Neuronal stem cell (in vitro differentiated cells): Measurements from ENCODE around the gene LRRC75A.

ENCODE experiments used
- DNase-seq: peaks from one replicate; pipeline ENCODE4 v3.0.0-alpha.2; 2013; ENCODE audit warnings: low spot score
- H2AFZ ChIP-seq: one replicate; pipeline ENCODE4 v1.6.1; 2013; ENCODE audit warnings: mild to moderate bottlenecking, low read length, inconsistent platforms
- H2AK5ac ChIP-seq: 2 replicates; pipeline ENCODE4 v1.6.1; 2013; ENCODE audit warnings: low read depth, mild to moderate bottlenecking, inconsistent platforms, low read length, moderate library complexity, mixed read lengths
- H2BK120ac ChIP-seq: 2 replicates; pipeline ENCODE4 v1.6.1; 2013; ENCODE audit warnings: low read depth, mild to moderate bottlenecking, inconsistent platforms, low read length, moderate library complexity, mixed read lengths
- H2BK12ac ChIP-seq: one replicate; pipeline ENCODE4 v1.6.1; 2013; ENCODE audit warnings: low read length, inconsistent platforms
- H2BK15ac ChIP-seq: 2 replicates; pipeline ENCODE4 v1.6.1; 2013; ENCODE audit warnings: mild to moderate bottlenecking, low read length, inconsistent platforms, mixed read lengths
- H2BK5ac ChIP-seq: one replicate; pipeline ENCODE4 v1.6.1; 2013; ENCODE audit warnings: inconsistent platforms, mild to moderate bottlenecking, low read length, moderate library complexity
- H3K14ac ChIP-seq: one replicate; pipeline ENCODE4 v1.6.1; 2013; ENCODE audit warnings: low read length, inconsistent platforms
- H3K18ac ChIP-seq: 2 replicates; pipeline ENCODE4 v1.6.1; 2013; ENCODE audit warnings: low read length, inconsistent platforms
- H3K23ac ChIP-seq: 2 replicates; pipeline ENCODE4 v1.6.1; 2013; ENCODE audit warnings: low read depth, mild to moderate bottlenecking, mixed read lengths, low read length, inconsistent platforms; ENCODE audit not compliant: poor library complexity
- H3K27ac ChIP-seq: replicated peaks from 3 replicates; pipeline ENCODE4 v1.5.1; 2013; ENCODE audit warnings: low read length, inconsistent platforms
- H3K27me3 ChIP-seq, 3 experiments: 2 replicates each; pipeline ENCODE4 v1.6.1; 2013; ENCODE audit warnings: low read length in 3 of 3, mild to moderate bottlenecking in 2 of 3, inconsistent platforms in 1 of 3, low read depth in 1 of 3, mixed read lengths in 1 of 3, moderate library complexity in 1 of 3; ENCODE audit not compliant: control insufficient read depth in 3 of 3, insufficient read depth in 3 of 3
- H3K36me3 ChIP-seq, 2 donors: replicated peaks in 1 of 2; 2 replicates each; pipeline ENCODE4 v1.6.1; 2013; ENCODE audit warnings: low read length in 2 of 2; ENCODE audit not compliant: control insufficient read depth in 2 of 2, insufficient read depth in 2 of 2
- H3K4ac ChIP-seq: 2 replicates; pipeline ENCODE4 v1.6.1; 2013; ENCODE audit warnings: inconsistent platforms, mild to moderate bottlenecking, low read length, moderate library complexity
- H3K4me1 ChIP-seq, 2 donors: 1 replicate in 1 of 2; 2 replicates in 1 of 2; pipeline ENCODE4 v1.6.1; 2013; ENCODE audit warnings: low read length in 2 of 2, low read depth in 1 of 2; ENCODE audit not compliant: control insufficient read depth in 2 of 2, insufficient read depth in 1 of 2
- H3K4me2 ChIP-seq: one replicate; pipeline ENCODE4 v1.6.1; 2013; ENCODE audit warnings: mild to moderate bottlenecking, low read length, inconsistent platforms; ENCODE audit not compliant: insufficient read depth, poor library complexity, severe bottlenecking
- H3K4me3 ChIP-seq, 2 donors: 2 replicates each; pipeline ENCODE4 v1.5.1; 2013; ENCODE audit warnings: low read length in 2 of 2, mild to moderate bottlenecking in 2 of 2, inconsistent platforms in 1 of 2, moderate library complexity in 1 of 2
- H3K79me1 ChIP-seq: one replicate; pipeline ENCODE4 v1.6.1; 2013; ENCODE audit warnings: low read depth, mild to moderate bottlenecking, inconsistent platforms, low read length, moderate library complexity
- H3K9ac ChIP-seq: one replicate; pipeline ENCODE4 v1.6.1; 2013; ENCODE audit warnings: mild to moderate bottlenecking, low read depth, low read length, inconsistent platforms; ENCODE audit not compliant: poor library complexity
- H3K9me3 ChIP-seq, 2 donors: replicated peaks in 1 of 2; 2 replicates each; pipeline versions ENCODE3 to v1.6.1; 2013; ENCODE audit warnings: low read length in 2 of 2, mild to moderate bottlenecking in 2 of 2, inconsistent platforms in 1 of 2, low read depth in 1 of 2, mixed read lengths in 1 of 2, moderate library complexity in 1 of 2; ENCODE audit not compliant: control insufficient read depth in 2 of 2, insufficient read depth in 1 of 2
- H4K8ac ChIP-seq: one replicate; pipeline ENCODE4 v1.6.1; 2013; ENCODE audit warnings: low read depth, mild to moderate bottlenecking, inconsistent platforms, low read length, moderate library complexity
- H4K91ac ChIP-seq: one replicate; pipeline ENCODE4 v1.6.1; 2013; ENCODE audit warnings: low read length, low read depth, mild to moderate bottlenecking, inconsistent platforms; ENCODE audit not compliant: poor library complexity
- WGBS, 2 donors: extraction: QIAGEN DNeasy Blood & Tissue Kit; methylation state at CpG; one replicate each; pipeline ENCODE4 v1.1.7; 2013; ENCODE audit warnings: missing lambda C conversion rate in 2 of 2, mixed read lengths in 1 of 2; ENCODE audit not compliant: insufficient read length in 2 of 2, insufficient replicate concordance in 1 of 2; ENCODE audit errors: extremely low coverage in 2 of 2; 5-methylcytosine and 5-hydroxymethylcytosine counted together

Gene LRRC75A

DNA sequence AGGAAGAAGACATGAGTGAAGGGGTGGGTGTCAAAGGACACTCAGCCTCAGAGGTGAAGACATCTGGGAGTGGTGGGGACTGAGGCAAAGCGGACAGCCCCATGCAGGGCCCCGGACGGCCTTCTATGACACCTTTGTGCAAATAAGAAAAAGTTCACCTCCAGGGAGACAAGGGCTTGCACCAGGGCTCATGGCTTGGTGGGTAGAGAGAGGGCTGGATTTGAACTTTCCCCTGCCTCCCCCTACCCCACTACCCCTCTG, 30.5 kb downstream of the LRRC75A start:
- H3K23ac ChIP-seq = no peak overlapping the region

DNA sequence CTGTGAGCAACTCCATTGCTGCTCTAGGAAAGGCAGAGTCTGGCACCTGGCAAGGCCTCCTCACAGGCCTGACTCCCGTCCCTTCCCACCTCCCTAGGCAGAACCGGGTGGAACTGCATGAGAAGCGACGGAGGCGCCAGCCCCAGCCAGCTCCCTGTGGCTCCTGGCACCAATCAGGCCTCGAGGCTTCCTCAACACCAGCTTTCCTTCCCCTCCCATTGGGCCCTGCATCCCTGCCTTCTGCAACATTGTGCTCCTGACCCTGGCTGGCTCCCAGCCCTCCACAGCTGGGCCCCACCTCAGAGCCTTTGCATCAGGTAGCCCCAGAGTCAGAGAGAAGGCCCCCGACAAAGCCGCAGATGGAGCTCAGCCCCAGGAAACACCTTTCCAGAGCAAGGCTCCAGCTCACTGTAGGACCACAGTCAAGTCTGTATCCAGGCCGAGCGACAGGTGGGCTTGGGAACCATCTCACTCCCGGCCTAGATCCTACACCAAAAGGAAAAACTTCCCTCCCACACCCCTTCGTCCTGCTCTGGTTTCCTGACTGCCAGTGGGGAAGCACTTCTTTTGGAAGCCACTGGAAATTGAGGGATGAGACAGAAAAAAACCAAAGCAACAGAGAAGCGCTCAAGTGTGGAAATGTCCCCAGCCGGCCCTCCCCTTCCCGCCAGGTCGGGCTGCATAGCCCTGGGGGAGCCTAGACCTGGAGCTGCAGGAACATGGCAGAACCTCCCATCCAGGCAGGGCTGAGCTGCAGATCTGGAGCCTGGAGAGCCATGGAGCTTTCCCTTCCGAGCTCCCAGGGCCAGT, 31.0 kb downstream of the LRRC75A start:
- no CpG with 5 or more reads among the region's 17 CpGs for WGBS, 2 donors
- Histone ChIP-seq H3K4me2 (no peak overlapping the region), H3K27me3 (no peaks in the 10 kb centered on the region), H3K79me1 (peaks cover 2% of the 10 kb centered on the region), H3K9me3 (peaks cover 0 to 2% of the 10 kb centered on the region in 2 donors), H3K14ac (no peak overlapping the region), H2BK120ac (no peak overlapping the region), H3K4me3 (no peak overlapping the region), H2BK5ac (no peak overlapping the region), H2BK12ac (no peak overlapping the region), H4K8ac (no peak overlapping the region), H2BK15ac (no peak overlapping the region), H4K91ac (no peak overlapping the region), H3K23ac (no peak overlapping the region), H3K27ac (no peak overlapping the region), H3K4ac (no peak overlapping the region), H2AK5ac (no peak overlapping the region), H3K9ac (no peak overlapping the region), H2AFZ (no peak overlapping the region), H3K4me1 (peaks cover 0 to 14% of the 10 kb centered on the region in 2 donors), H3K36me3 (peaks cover 14 to 24% of the 10 kb centered on the region in 2 donors), H3K18ac (no peak overlapping the region)
- no peak for DNase-seq

More for the DNA sequence above, 30.5 kb downstream of the LRRC75A start:
- Histone ChIP-seq H3K4ac (no peak overlapping the region), H3K36me3 (peaks cover 14 to 24% of the 10 kb centered on the region in 2 donors), H4K91ac (no peak overlapping the region), H3K4me3 (no peak overlapping the region), H3K79me1 (peaks cover 2% of the 10 kb centered on the region), H3K9me3 (peaks cover 0 to 2% of the 10 kb centered on the region in 2 donors), H3K27me3 (no peaks in the 10 kb centered on the region), H2BK120ac (no peak overlapping the region), H2BK15ac (no peak overlapping the region), H2AK5ac (no peak overlapping the region), H2BK12ac (no peak overlapping the region), H2BK5ac (no peak overlapping the region), H2AFZ (no peak overlapping the region), H3K27ac (no peak overlapping the region), H3K9ac (no peak overlapping the region), H3K14ac (no peak overlapping the region), H3K4me1 (peaks cover 0 to 14% of the 10 kb centered on the region in 2 donors), H3K18ac (no peak overlapping the region), H4K8ac (no peak overlapping the region), H3K4me2 (no peak overlapping the region)
- WGBS, 2 donors = no CpG with 5 or more reads among the region's 3 CpGs
- DNase-seq = no peak

DNA sequence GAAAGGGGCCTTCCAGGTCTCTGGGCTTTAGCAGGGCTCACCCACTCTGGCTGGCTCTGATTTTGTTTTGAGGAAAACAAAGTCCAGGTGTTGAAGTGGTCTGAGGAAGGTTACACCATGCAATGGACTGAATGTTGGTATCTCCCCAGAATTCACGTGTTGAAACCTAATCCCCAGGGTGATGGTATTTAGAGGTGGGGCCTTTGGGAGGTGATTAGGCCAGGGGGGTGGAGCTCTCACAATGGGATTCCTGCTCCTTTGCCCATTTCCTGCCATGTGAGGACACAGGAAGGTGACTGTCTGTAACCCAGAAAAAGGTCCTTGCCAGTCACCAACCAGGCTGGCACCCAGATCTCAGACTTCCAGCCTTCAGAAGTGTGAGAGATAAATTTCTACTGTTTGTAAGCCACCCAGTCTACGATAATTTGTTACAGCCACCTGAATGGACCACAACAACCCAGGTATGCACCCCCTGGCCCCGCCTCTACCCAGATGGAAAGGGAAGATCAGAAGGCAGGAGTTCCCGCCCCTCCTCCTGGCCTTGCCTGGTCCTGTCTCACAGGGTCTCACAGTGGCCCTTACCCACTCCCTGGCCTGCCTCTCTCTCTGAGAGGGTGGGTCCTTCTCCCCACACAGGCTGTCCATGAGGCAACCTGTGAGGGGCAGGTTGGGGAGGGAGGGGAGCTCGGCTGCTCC, 32.0 kb downstream of the LRRC75A start:
- no peak overlapping the region for H2BK12ac ChIP-seq
- H3K36me3 ChIP-seq = peaks cover 14 to 24% of the 10 kb centered on the region in 2 donors
- H3K79me1 ChIP-seq = peaks cover 2% of the 10 kb centered on the region
- H3K27me3 ChIP-seq = no peaks in the 10 kb centered on the region
- H2BK5ac ChIP-seq = no peak overlapping the region
- H3K4me2 ChIP-seq = no peak overlapping the region
- DNase-seq = no peak
- peak overlapping the region; percentile 9 for H3K9ac ChIP-seq
- no peak overlapping the region for H3K4ac ChIP-seq
- no peak overlapping the region for H3K4me3 ChIP-seq
- no peak overlapping the region for H2AK5ac ChIP-seq
- no peak overlapping the region for H2AFZ ChIP-seq
- H3K9me3 ChIP-seq = peaks cover 0 to 2% of the 10 kb centered on the region in 2 donors
- H3K27ac ChIP-seq = no peak overlapping the region
- H3K4me1 ChIP-seq = peaks cover 0 to 12% of the 10 kb centered on the region in 2 donors
- no peak overlapping the region for H2BK15ac ChIP-seq
- no CpG with 5 or more reads among the region's 5 CpGs for WGBS, 2 donors
- H3K14ac ChIP-seq = no peak overlapping the region
- no peak overlapping the region for H2BK120ac ChIP-seq
- peak overlapping the region; percentile 52 for H4K8ac ChIP-seq
- no peak overlapping the region for H4K91ac ChIP-seq
- peak overlapping the region; percentile 20 for H3K18ac ChIP-seq
- H3K23ac ChIP-seq = no peak overlapping the region

DNA sequence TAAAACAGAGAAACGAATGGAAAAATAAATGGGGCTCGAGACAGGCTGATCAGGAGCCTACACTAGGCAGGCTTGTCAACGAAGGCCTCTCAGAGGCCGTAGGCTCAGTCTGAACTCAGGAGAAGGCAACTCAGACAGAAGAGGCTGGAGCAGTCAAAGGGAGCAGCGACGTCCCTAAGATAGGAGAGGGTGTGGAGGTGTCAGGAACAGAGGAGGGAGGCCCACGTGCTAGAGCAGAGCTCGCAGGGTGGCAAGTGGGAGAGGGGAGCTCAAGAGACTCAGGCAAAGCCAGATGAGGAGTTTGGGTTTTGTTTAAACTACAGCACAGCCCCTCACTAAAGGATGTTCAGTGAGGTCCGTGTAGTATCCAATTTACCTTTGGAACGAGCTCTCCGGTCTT, 32.7 kb downstream of the LRRC75A start:
- Histone ChIP-seq H2AFZ (no peak overlapping the region), H3K9me3 (peaks cover 0 to 2% of the 10 kb centered on the region in 2 donors), H3K4me2 (no peak overlapping the region), H3K9ac (no peak overlapping the region), H2BK15ac (no peak overlapping the region), H3K36me3 (peaks cover 13 to 24% of the 10 kb centered on the region in 2 donors), H3K18ac (no peak overlapping the region), H4K91ac (no peak overlapping the region), H3K4me1 (peaks cover 0 to 12% of the 10 kb centered on the region in 2 donors), H2BK120ac (no peak overlapping the region), H2BK12ac (no peak overlapping the region), H2BK5ac (no peak overlapping the region), H3K27ac (no peak overlapping the region), H3K14ac (no peak overlapping the region), H3K4me3 (no peak overlapping the region), H3K4ac (no peak overlapping the region), H3K79me1 (peaks cover 2% of the 10 kb centered on the region), H3K27me3 (no peaks in the 10 kb centered on the region), H2AK5ac (no peak overlapping the region), H4K8ac (no peak overlapping the region), H3K23ac (no peak overlapping the region)
- no peak for DNase-seq
- no CpG with 5 or more reads among the region's 11 CpGs for WGBS, 2 donors
